ENCODE measurements around the gene HACD4. TPM values are rescaled to one million over a fixed set of nuclear protein-coding genes. Genes with fewer than 3 reads are reported as not detected.
"Not testable (repeated sequence)": the region's sequence is repeated elsewhere in the genome, so short reads cannot be mapped to it uniquely, and the experiment has no call there.

HACD4 gene
- total RNA-seq, 2 donors from 2014 or later, result 2.2 to 3.1 TPM

DNA sequence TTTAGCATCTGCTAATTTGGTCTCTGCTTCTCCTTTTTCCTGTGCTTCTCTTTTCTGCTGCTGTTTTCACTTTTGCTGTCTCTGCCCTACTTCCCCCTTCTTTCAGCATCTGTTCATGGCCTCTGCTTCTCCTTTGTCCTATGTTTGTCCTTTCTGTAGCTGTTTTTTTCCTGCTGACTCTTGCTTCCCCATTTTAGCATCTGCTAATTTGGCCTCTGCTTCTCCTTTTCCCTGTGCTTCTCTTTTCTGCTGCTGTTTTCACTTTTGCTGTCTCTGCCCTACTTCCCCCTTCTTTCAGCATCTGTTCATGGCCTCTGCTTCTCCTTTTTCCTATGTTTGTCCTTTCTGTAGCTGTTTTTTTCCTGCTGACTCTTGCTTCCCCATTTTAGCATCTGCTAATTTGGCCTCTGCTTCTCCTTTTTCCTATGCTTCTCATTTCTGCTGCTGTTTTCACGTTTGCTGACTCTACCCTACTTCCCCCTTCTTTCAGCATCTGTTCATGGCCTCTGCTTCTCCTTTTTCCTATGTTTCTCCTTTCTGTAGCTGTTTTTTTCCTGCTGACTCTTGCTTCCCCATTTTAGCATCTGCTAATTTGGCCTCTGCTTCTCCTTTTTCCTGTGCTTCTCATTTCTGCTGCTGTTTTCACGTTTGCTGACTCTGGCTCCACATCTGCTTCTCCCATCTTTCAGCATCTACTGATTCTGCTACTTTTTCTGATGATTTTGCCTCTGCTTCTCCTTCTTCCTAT is 57.1 kb downstream of the HACD4 start:
- ATAC-seq; DNase-seq (ENCODE audit: low spot score); H3K27ac Mint-ChIP-seq; H3K27me3 Mint-ChIP-seq; H3K4me3 Mint-ChIP-seq; H3K9me3 Mint-ChIP-seq; H3K4me1 Mint-ChIP-seq (ENCODE audit: low read depth in 2 of 2): not testable (repeated sequence)
- H3K36me3 Mint-ChIP-seq, result peaks cover 14% of the 10 kb centered on the region

DNA sequence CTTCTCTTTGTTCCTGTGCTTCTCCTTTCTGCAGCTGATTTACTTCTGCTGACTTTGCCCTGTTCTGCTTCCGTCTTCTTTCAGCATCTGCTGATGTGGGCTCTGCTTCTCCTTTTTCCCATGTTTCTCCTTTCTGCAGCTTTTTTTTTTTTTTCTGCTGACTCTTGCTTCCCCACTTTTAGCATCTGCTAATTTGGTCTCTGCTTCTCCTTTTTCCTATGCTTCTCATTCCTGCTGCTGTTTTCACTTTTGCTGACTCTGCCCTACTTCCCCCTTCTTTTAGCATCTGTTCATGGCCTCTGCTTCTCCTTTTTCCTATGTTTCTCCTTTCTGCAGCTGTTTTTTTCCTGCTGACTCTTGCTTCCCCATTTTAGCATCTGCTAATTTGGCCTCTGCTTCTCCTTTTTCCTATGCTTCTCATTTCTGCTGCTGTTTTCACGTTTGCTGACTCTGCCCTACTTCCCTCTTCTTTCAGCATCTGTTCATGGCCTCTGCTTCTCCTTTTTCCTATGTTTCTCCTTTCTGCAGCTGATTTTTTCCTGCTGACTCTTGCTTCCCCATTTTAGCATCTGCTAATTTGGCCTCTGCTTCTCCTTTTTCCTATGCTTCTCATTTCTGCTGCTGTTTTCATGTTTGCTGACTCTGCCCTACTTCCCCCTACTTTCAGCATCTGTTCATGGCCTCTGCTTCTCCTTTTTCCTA is 58.0 kb downstream of the HACD4 start:
- not testable (repeated sequence) for H3K4me3 Mint-ChIP-seq; H3K27ac Mint-ChIP-seq; H3K4me1 Mint-ChIP-seq (ENCODE audit: low read depth in 2 of 2); DNase-seq (ENCODE audit: low spot score); ATAC-seq; H3K27me3 Mint-ChIP-seq; H3K9me3 Mint-ChIP-seq
- H3K36me3 Mint-ChIP-seq, result peaks cover 14% of the 10 kb centered on the region

- ATAC-seq (no peak), DNase-seq (ENCODE audit: low spot score) (no peak)
- H3K27ac Mint-ChIP-seq, result no peak overlapping the region
- H3K27me3 Mint-ChIP-seq, result no peaks in the 10 kb centered on the region
- peaks cover 14% of the 10 kb centered on the region for H3K36me3 Mint-ChIP-seq
- no peaks in the 10 kb centered on the region for H3K9me3 Mint-ChIP-seq
- no peak overlapping the region for H3K4me3 Mint-ChIP-seq
- no peaks in the 10 kb centered on the region for H3K4me1 Mint-ChIP-seq (ENCODE audit: low read depth in 2 of 2)
These were observed 58.8 kb downstream of the HACD4 start for GRCh38 chr9:20972684-20973083.

DNA sequence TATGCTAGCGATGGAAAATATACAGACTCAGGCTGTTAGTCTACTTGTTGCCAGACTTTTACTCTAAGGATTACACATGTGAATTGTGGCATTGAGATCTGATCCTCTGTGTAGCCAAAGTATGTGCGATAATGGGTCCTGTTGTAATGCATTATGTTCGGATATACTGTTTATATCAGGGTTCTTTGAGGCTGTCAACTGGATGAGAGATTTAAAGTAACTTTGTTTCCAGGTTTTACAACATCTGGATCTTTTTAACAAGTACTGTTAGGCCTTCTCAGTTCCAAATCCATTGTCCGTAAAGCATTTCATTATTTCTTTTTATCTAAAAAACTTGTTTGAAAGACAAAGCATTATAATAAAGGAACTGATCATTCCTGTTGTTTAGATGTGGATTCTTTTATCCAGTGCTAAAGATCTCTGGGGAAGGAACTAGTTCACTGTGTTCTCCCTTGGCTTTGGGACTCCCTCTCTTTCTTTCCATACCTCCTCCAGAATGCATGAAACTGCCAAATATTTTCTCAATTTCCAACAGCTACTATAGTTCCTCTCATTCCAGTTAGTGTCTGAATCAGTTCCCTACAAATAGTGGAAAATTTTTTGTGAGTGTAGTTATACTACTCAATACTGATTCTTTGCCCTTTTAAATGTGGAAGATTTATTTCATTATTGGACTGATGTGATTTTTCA is 68.8 kb downstream of the HACD4 start:
- peaks cover 9% of the 10 kb centered on the region for H3K36me3 Mint-ChIP-seq
- no peaks in the 10 kb centered on the region for H3K9me3 Mint-ChIP-seq
- H3K27ac Mint-ChIP-seq, result no peak overlapping the region
- no peaks in the 10 kb centered on the region for H3K27me3 Mint-ChIP-seq
- no peaks in the 10 kb centered on the region for H3K4me1 Mint-ChIP-seq (ENCODE audit: low read depth in 2 of 2)
- DNase-seq (ENCODE audit: low spot score), result no peak
- H3K4me3 Mint-ChIP-seq, result no peak overlapping the region
- no peak for ATAC-seq

- no peaks in the 10 kb centered on the region for H3K4me1 Mint-ChIP-seq (ENCODE audit: low read depth in 2 of 2)
- no peaks in the 10 kb centered on the region for H3K9me3 Mint-ChIP-seq
- ATAC-seq (no peak), DNase-seq (ENCODE audit: low spot score) (no peak)
- no peaks in the 10 kb centered on the region for H3K27me3 Mint-ChIP-seq
- peaks cover 16% of the 10 kb centered on the region for H3K36me3 Mint-ChIP-seq
- no peak overlapping the region for H3K27ac Mint-ChIP-seq
- H3K4me3 Mint-ChIP-seq, result no peak overlapping the region
These were observed 80.7 kb downstream of the HACD4 start for GRCh38 chr9:20950707-20951106.

Other genes starting within 250 kb of the HACD4 start
- not detected for gene IFNB1, start 46.3 kb upstream of the HACD4 start, total RNA-seq
- gene IFNW1, start 110.2 kb upstream of the HACD4 start, total RNA-seq, result not detected
- gene IFNA21, start 135.0 kb upstream of the HACD4 start, total RNA-seq, result not detected
- gene IFNA4, start 155.9 kb upstream of the HACD4 start, total RNA-seq, result not detected
- not detected for gene IFNA7, start 170.6 kb upstream of the HACD4 start, total RNA-seq
- gene IFNA10, start 175.5 kb upstream of the HACD4 start, total RNA-seq, result not detected
- not detected for gene IFNA16, start 185.7 kb upstream of the HACD4 start, total RNA-seq
- not detected for gene IFNA17, start 196.6 kb upstream of the HACD4 start, total RNA-seq
- not detected for gene IFNA14, start 208.4 kb upstream of the HACD4 start, total RNA-seq

All from natural killer cell treated with Interleukin-12 subunit alpha and Interleukin-12 subunit beta and Interleukin-15 and Interleukin-18, amount 100 ng/mL, for 72 hours (primary cell).